Measurements from ENCODE around the gene RNASEH2B.

DNA sequence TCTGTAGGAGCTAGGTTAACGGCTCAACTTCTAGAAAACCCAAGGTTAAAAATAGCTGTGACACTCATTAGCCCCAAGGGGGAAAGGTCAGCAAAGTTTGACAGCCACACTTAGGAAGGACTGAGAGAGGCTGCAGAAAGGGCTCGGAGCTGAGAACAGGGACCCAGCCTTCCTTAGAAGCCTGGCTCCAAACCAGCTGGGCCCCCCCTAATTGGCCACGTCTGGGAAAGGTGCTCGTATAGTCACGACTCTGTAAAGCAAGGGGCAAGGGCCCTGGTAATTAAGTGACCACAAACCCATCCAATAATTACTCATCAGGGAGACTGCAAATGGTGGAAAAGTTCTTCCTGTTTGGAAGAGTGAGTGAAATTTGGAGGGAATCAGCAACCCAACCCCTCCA lies 90.5 kb downstream of the RNASEH2B start:
- TF ChIP-seq EZH2 (IDR thresholded peaks at IDR 0.05; ENCODE audit: borderline replicate concordance, low read length), result no peak
- TF ChIP-seq, protein P1, sequence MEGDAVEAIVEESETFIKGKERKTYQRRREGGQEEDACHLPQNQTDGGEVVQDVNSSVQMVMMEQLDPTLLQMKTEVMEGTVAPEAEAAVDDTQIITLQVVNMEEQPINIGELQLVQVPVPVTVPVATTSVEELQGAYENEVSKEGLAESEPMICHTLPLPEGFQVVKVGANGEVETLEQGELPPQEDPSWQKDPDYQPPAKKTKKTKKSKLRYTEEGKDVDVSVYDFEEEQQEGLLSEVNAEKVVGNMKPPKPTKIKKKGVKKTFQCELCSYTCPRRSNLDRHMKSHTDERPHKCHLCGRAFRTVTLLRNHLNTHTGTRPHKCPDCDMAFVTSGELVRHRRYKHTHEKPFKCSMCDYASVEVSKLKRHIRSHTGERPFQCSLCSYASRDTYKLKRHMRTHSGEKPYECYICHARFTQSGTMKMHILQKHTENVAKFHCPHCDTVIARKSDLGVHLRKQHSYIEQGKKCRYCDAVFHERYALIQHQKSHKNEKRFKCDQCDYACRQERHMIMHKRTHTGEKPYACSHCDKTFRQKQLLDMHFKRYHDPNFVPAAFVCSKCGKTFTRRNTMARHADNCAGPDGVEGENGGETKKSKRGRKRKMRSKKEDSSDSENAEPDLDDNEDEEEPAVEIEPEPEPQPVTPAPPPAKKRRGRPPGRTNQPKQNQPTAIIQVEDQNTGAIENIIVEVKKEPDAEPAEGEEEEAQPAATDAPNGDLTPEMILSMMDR (conservative IDR thresholded peaks at IDR 0.05 in 1 of 2, IDR thresholded peaks at IDR 0.05 in 1 of 2; ENCODE audit: extremely low read depth in 1 of 2, insufficient read depth in 1 of 2, low read depth in 1 of 2, low read length in 2 of 2), result no peak

Data from mammary epithelial cell (primary cell).